GM21423 (cell line): ENCODE data around the gene LONRF2.
"Not testable (repeated sequence)": the region's sequence is repeated elsewhere in the genome, so short reads cannot be mapped to it uniquely, and the experiment has no call there.

ENCODE experiments used
- ATAC-seq: cut with Tn5 transposase; IDR thresholded peaks from one replicate; pipeline ENCODE4 v1.9.1; 2021; ENCODE audit warnings: mild to moderate bottlenecking, moderate library complexity; ENCODE audit not compliant: unreplicated experiment

The LONRF2 gene

DNA sequence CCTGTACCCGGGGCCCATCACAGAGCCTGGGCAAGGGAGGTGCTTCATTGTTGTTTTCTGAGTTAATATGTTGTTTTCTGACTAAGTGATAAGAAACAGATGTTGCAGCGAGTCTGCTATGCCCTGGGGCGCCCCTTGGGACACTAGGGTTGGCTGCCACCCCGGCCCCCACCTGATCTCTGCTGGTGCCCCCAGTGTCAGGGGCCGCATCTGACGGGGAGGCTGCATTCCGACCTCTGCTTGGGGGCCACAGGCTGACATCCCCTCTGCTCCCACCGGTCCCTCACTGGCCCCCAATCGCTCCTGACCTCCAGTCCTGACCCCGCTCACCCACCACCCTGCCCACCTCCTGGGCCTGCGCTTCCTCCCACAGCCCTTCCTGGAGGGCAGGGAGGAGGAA lies 65.9 kb downstream of the LONRF2 start:
- no peak for ATAC-seq

DNA sequence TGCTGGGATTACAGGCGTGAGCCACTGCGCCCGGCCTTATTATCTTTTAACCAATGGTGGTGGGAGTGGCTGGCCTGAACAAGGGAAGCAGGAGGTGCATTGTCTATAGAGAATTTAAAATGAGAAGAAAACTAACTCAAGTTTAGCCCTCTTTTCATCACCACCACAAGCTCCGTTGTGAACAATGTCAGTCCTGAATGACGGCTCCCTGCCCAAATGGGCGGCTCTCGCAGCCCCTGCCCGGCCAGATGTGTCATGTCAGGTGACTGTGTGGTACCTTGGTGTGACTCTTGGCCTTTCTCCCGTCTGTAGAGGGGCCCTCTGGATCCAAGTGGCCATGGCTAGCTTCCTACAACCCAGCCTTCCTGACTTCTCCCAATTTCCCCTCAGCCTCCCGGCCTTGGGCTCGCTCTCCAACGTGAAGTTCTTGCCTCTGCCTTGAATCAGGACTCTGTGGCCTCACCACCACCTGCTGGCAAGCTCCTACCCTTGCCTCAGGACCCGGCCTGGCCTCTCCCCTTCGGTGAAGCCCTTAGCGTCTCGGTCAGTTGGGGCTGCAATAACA lies 67.6 kb downstream of the LONRF2 start:
- ATAC-seq, result no peak

DNA sequence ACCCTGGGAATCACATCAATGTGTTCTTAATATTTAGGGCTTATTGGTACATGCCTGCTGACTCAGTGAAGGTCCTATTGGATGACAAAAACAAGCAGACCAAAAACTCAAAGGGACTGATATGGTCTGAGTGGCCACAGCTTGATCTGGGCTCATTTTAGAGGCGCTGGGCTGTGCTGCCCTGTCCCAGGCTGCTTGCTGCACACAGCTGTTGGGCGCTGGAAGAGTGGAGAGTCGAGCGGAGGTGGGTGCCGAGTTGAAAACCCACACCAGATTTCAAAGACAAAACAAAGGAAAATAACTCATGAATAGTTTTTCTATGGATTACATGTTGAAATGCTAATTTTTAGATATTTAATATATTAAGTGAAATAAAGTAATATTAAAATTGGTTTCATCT lies 68.5 kb downstream of the LONRF2 start:
- no peak for ATAC-seq

DNA sequence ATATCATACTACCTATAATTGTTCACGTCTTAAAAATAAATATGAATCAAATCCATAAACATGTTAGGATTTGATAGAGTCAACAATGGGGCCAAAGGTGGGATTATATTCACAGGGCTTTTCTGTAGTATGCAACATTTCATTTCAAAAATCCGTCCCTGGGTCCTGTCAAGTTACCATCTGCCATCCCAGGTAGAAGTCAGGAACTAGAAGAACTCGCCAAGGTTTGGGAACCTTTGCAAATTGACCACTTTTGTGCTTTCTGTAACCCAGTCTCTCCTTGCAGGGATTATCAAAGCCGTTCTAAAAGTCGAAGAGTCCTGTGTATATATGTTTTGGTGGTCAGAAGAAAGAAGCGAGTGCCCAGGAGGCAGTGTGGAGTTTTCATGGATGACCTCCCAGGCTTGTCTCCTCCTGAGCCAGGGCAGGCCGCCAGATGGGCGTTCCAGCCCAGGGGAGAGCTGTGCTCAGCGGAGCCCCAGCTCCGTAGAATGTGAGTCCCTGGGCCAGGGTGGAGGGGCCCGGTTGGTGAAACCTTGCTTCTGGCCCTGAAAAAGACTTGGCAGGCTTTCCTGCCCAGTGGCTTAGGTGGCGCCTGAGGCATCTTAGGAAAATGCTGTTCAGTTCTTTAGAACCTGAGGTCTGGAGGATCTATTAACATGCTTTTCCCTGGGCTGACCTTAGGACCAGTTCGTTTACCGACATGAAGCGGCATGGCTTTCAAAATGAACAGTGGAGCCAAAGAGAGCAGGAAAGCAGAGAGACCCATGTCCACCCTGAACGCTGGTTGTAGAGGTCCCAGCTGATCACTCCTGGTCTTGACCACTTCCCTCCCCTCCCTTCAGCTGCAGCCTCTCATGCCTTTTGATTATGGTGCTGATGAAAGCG lies 69.2 kb downstream of the LONRF2 start:
- ATAC-seq, result no peak

DNA sequence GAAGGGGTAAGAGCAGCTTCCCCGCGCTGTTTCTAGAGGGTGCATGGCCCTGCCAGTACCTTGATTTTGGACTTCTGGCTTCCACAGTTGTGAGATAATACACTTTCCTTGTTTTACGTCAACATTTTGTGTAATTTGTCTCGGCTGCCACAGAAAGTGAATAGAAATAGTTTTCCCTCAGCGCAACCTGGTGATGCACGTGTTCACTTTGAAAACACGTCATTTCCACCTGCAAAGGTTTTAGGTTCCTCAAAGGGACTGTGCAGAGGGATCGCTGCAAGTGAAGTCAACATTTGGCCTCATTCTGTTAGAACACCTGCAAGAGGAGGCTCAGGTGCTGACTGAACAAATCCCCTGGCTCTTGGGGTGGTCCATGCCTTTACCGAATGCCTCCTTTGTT lies 71.7 kb downstream of the LONRF2 start:
- ATAC-seq, result no peak

DNA sequence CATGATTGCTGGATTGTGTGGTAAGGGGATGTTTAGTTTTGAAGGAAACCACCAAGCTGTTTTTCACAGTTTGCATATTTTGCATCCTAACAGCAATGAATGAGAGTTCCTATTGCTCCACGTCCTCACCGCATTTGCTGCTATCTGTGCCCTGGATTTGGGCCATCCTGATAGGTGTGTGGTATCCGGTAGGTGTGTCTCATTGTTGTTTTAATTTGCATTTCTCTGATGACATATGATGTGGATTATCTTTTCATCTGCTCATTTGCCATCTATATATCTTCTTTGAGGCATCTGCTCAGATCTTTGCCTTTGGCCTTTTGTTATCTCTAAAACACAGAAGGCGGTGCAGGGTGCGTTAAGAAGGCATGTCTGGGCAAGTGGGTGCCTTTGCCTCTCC lies 73.3 kb downstream of the LONRF2 start:
- ATAC-seq, result no peak

DNA sequence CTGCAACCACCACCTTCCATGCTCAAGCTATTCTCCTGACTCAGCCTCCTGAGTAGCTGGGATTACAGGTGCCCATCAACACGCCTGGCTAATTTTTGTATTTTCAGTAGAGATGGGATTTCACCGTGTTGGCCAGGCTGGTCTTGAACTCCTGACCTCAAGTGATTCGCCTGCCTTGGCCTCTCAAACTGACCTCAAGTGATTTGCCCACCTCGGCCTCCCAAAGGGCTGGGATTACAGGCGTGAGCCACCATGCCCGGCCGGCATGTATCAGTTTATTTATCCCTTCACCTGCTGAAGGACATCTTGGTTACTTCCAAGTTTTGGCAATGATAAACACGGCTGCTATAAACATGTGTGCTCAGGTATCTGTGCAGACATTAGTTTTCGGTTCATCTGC lies 73.7 kb downstream of the LONRF2 start:
- ATAC-seq, result not testable (repeated sequence)

DNA sequence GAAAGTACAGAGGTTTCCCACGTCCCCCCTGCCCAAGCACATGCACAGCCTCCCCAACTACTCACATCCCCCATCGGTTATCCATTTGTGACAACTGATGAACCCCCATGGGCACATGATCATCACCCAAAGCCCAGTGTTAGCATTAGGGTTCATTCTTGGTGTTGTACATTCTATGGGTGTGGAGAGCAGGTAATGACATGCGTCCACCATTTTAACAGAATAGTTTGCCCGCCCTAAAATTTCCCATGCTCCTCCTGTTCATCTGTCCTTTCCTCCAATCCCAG lies 74.3 kb downstream of the LONRF2 start:
- ATAC-seq, result peak; percentile 8

DNA sequence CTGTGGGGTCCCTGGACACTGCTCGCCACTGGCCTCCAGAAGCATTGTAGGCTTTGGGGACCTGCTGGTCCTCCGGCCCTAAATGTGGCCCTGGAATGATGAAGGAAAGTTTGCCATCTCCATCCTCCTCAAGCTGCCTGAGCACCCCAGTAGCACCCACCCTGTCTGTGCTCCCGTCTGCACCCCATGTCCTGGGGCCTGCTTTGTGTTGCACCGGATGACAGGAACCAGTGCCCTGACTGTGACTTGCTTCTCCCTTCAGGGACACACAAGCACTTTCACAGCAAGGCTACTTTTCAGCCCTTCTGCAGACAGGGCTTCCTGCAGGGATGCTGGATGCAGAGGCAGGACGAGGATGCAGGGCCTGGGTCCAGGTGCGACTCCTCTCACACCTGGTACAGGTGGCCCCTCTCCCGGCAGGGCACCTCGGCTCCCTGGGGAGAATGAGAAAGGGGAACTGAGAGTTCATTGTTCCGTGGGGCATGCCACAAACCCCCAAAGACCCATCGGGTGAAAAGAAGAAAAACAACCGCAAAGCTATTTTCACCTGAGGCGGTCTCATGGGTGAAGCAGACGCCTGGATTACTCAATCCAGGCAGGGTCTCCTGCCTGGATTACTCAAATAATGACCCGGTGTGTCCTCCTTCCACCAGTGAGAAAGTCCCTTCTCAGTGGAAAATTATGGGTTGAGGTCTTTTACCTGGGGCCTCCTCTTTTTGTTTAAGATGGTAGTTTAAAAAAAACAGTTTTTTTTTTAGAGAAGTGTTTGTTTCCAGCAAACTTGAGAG lies 74.9 kb downstream of the LONRF2 start:
- ATAC-seq, result peak; percentile 73

DNA sequence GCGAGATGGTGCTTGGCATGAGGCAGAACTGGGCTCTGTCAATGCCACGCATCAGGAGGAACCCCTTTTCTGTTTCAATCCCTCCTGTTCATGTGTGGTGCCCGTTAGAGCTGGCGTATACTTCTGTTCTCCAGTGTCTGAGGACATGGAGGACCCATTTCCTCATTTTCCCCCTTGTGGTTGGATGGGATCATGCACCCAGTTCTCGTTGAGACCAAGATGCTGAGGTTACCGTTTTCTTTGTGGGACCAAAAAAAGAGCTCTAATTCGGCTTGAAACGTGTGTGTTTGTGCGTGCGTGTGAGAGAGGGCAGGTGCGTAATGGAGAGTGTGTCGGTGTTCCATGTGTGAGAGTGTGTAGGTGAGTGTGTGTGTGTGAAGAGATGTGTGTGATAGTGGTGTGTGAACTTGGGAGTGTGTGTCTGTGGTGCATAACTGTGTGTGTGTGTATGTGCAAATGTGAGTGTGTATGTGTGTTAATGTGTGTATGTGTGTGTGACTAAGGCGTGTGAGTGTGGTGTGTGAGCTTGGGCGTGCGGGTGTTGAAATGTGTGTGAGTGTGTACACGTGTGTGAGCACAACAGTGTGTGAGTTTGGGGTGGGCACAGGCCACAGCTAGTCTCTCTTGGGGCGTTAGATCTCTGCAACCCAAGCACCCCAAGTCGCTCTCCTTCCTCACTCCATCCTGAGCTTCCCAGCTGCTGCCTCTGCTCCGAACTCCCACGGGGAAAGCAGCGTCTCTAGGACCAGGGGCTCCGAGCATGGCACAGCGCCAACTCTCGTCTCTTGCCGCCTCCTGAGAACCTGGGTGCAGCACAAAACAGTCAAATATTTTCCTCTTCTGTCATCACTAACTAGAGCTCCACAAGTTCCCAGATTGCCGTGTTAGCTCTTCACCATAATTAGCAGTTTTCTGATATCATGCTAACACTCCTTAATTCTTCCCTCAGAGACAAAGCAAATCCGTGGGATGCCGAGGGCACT lies 75.8 kb downstream of the LONRF2 start:
- no peak for ATAC-seq

DNA sequence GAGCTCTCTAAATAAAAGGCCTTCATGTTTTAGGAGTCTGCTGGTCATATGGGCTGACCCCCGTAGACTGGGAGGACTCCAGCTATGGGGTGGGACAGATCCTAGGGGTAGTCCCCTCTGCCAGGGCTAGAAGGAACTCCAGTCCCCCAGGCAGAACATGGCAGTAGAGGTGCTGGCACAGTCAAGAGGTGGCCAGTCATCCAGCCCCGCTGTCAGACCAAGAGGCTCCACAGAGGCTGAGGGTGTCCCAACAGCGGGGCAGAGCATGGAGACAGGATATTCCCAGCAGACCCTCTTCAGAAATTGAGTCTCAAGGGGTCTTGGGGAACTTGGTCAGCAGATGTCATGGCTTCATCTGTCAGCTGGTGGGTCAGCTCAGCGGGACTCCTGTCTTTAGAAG lies 76.6 kb downstream of the LONRF2 start:
- no peak for ATAC-seq

DNA sequence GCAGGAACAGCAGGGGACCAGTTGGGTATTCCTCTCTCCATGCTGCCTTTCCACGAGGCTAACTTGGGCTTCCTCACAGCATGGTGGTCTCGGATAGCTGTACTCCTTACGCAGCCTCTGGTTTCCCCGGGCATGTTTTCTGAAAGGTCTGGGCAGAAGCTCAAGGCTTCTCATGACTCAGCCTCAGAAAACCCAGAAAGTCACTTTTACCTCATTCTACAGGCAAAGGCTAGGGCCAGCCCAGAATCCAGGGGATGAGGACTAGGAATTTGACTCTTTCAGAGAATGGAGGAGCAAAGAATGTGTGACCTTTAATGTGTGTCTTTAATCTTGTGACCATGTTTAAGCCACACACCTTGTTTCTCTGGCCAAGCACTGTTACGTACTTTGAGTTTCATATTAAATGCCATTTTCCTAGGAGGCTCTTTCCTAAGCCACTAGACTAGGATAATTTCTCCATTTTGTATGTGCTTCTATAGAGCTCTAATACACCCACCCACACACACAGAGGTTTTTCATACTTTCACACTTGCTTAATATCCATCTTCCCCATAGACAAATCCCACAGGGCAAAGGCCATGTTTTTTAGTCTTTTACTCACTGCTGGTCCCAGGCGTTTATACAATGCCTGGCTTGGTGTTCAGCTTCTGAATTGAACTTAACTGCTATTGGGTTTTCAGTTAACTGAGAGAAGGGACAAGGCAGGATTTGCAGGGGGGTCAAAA lies 77.3 kb downstream of the LONRF2 start:
- ATAC-seq, result no peak

DNA sequence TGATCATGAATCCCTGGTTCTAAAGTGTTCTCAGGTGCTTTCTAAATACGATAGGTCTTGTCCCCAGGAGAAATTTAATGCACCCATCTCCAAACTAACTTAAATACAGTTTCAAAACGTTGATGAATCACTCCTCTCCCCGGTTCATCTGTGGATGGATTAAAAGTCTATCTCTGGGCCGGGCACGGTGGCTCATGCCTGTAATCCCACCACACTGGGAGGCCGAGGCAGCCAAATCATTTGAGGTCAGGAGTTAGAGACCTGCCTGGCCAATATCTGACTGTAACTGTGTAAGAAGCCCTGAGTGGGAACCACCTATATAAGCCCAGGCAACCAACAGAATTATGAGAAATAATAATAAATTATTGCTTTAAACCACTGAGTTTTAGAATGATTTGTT lies 78.7 kb downstream of the LONRF2 start:
- ATAC-seq, result no peak

DNA sequence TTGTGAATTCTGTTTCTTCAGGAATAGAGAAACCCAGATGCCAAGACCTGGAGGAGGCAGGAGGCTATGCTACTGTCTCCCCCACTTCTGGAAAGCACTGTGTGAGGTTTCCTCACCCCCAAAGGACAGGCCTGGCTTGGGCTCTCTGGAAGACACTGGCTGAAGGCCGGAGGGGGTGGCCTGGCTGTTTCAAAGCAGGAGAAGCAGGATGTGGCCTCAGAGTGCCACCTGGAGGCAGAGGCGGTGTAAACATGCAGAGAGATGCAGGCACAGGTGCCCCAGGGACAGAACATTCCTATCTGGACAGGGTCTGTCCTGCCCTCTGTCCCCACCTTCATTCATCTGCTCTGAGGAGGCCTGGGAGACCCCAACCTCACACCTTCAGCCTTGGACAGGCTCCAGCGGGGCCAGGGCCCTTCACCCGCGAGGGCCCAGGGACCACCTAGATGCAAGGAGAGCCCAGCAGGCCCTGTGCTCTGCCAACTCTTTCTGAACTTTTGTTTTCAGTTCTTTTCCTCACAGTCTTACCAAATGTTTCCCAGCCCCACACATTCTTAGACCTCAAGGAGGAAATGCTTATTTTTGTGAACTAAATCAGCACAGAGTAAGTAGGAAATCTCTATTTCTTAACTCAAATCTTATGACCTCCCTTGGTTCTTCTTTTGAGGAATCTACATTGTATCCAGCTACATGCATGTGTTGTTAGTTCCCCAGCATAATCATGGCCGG lies 79.2 kb downstream of the LONRF2 start:
- peak; percentile 29 for ATAC-seq

DNA sequence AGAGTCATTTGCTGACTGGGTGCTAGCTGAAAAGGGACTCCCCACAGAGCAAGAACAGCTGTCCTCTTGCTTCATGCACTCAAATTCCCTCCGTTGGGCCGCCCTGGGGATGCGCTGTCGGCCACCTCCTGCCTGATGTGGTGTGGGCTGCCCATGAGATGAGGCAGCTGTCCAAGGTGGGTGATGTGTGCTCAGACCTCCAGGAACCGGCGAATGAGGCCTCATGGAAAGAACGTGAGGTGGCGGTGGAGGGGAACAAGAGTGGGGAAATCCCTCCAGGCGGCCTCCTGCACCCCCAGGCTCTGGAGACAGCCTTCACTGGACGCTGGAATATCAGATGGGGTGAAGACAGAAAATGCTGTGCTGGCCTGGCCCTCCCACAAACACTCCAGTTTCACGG lies 79.8 kb downstream of the LONRF2 start:
- no peak for ATAC-seq

DNA sequence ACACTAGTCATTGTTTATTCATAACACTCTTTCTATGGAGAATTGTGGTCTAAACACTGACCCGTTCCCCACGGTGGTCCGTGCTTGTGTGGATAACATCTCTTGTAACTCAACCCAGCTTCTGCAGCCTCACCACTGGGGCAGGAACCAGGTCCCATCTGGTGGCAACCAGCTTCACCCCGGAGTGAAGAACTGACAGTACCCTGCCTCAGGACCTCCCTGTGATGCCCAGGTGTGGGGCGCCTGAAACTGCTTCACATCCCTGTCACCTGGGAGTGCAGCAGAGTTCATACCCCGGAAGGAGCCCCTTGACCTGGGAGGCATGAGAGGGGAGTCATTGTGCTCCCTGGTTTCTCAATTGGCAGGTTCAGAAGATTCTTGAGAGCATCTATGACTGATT lies 81.1 kb downstream of the LONRF2 start:
- no peak for ATAC-seq

DNA sequence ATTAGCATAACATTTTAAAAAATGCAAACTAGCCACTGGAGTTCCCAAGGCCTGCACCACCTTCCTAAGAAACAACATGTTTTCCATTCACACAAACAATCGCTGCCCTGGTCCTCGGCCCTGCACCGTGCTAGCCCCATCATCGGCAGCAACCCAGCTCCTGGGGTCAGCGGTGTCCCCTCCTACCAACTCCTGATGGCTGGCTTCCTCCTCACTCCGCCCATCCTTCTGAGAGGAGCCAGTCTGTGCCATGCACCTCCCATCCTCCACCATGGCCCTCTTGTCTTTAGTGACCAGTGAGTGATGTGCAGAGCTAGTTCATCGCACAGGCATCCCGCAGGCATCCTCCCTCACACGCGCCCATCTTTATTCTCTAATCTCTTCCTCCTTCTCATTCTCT lies 81.9 kb downstream of the LONRF2 start:
- no peak for ATAC-seq

DNA sequence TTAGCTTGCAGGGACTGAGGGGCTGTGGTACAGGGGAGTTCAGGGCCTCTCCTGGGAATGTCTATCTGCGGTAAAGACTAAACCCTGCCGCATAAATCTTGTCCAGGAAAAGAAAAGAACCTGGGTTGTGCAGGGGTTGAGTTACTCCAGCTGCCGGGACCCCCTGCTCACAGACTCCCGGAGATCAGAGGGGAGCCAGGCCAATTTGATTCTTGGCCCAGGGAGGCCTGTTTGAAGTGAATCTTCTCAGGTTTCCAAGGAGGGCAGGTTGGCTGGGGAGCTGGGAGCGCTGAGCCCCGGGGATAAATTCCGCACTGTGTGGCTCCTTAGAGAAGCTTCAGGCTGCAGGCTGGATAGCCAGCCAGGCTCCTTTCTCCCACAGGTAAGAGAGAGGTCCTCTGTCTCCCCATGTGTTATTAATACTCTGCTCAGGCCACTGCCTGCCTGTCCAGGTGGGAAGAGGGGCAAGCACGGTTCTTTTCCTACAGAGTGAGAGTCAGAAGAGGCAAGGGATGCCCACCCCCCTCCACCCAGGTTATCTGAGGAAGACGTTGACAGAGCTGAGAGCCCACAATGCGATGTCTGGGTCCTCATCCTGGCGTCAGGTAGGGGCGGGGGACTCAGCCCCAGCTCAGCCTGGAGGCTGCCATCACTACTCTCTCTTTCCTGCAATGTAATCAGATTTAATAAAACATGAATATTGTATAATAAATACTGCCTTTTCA lies 82.7 kb downstream of the LONRF2 start:
- no peak for ATAC-seq

DNA sequence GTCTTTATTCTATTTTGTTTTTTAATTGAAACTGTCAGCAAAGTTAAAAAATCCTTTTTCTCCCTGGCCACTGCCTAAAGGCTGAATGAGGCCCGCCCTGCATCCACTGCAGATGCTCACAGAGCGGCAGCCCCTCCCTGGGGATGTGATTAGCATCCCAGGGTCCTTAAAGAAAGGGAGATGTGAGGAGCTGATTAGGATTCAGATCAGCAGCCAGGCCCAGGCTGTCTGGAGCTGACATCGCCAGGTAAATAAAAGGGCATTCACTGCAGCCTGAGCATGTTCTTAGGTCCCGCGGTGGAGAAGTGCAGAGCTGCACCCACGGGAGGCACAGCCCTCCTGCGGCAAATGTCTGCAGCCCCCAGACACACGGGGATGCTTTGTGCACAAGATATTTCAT lies 83.8 kb downstream of the LONRF2 start:
- ATAC-seq, result no peak
